Stimulated activated CD8-positive, alpha-beta memory T cell treated with anti-CD3 and anti-CD28 coated beads, Interleukin-12 subunit alpha, Interleukin-12 subunit beta, amount 100 ng/mL, for 24 hours (primary cell): ENCODE data around the gene GAS7.

Experiments
- DNase-seq: peaks from one replicate; pipeline ENCODE4 v3.0.0-alpha.2; 2020; ENCODE audit errors: extremely low read depth

Gene GAS7

DNA sequence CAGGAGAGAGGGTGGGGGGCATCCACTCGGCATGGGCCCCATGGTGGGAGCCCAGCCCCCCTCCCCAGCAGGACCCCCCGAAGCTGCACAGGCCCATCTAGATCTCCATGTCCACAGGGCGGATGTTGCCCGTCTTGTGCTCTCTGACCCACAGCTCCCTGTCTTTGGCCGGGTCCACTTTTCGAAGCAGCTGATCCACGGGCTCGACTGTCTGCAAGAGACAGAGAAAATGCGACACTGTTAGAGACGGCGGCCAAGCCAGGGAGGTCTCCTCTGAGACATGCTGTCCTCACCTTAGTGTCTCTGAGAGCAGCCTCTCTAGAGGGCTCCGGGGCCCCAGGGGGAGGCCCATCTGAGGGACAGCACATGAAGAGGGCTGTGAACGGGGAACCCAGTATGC lies 281.3 kb downstream of the GAS7 start:
- no peak for DNase-seq

DNA sequence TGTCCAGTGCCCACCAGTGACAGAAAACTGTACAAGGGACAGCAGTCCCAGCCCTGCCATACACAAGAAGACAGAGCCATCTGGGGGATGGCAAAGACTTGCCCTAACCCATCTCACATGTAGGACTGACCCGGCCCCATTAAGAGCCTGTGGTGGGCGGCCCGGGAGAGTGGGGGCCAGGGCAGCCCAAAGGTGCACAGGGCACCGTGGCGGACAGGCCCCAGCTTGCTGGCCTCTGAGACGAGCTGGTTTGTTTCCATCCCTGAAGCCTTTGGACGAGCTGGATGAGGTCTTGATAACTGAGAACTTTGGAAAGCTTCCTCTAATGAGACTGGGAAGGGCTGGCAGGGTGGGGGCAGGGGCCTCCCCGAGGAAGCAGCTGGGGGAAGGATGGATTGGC lies 282.3 kb downstream of the GAS7 start:
- no peak for DNase-seq

DNA sequence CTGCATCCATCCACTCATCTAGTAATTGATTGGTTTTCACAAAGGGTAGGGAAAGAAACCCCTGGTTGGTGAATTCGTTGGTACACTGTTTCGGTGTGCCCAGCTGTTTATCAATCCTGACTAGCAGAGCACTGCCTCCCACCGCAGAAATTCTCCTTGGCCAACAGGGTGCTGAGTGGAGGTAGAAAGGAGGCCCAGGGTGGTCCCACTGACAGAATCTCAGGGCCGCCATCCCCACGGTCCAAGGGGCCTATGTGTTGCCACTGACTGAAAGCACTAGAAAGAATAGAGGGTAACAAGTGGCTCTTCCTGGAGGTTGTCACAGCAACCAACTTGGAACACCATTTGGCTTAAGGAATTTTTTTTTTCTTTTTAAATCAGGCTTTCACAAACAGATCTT lies 284.9 kb downstream of the GAS7 start:
- DNase-seq, result no peak

DNA sequence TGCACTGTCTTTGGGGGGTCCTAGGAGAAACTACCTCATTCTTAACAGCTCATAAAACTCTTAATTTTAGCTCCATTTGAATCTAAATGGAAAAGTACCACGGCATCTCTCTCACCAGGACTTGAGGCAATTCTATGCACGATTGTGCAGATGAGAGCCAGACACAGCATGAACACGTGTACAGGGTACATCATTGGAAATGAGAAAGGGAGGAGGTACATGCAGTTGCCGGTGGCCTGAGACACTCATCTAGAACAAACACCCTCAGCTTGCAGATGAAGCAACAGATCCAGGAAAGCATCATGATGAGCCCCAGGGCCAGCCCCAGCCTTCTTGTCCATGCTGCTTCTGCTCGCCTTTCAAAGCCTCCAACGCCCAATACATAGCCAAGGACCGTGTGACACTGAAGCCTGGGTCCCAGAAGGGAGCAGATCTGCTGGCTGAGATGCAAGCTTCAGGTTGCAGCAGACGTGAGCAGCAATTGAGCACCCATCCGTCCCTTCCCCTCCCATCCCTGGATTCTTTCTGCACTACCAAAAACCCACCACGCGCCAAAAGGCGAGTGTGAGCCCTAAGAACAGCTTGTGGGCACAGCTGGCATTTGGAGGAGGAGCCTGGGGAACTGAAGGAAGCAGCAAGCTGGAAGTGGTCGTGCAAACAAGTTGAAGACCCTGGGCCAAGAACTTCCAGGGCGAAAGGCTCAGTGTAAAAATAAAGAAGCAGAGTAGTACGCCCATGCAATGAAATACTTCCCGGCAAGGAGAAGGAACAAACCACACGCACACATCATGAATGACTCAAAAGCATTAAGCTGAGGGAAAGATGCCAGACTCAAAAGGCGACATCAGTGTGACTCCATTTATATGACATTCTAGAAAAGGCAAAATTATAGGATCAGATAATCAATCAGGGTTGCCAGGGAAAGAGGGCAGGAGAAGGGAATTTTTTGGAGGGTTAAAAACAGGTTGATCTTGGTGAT lies 286.0 kb downstream of the GAS7 start:
- no peak for DNase-seq

DNA sequence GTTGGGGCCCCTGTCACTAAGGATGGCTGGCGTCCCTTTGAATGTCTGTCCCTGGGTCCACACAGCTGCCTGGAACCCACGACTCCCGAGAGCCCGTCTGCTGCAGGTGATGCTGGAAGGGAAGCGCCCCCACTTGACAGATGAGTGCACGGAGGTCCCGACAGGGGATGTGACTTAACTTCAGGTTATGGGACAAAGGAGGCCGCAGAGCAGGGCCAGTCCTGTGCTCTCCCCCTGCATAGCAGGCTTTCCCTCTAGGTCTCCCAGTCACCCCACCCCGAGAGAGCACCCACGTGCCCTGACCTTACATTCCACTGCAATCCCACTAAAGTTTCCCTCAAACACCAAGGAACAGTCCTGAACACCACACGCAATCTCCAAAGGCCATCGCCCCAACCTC lies 287.3 kb downstream of the GAS7 start:
- no peak for DNase-seq

DNA sequence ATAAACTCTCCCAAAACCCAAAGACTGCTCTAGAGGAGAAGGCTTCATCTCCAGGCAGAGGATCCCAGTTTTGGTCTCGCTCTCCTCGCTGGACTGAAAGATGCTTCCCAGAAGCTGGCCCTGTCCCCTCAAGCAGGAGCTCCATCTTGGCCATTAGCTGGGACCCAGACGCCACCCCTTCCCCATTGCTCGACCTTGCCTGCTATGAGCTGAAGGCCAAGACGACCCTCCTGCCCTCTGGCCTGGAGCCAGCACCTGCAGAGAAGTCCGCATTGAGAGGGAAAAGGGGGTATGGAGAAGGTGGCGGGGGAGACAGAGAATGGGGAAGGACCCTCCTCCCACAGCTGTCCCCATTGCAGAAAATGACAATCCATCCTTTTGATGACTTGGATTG lies 289.8 kb downstream of the GAS7 start:
- no peak for DNase-seq

DNA sequence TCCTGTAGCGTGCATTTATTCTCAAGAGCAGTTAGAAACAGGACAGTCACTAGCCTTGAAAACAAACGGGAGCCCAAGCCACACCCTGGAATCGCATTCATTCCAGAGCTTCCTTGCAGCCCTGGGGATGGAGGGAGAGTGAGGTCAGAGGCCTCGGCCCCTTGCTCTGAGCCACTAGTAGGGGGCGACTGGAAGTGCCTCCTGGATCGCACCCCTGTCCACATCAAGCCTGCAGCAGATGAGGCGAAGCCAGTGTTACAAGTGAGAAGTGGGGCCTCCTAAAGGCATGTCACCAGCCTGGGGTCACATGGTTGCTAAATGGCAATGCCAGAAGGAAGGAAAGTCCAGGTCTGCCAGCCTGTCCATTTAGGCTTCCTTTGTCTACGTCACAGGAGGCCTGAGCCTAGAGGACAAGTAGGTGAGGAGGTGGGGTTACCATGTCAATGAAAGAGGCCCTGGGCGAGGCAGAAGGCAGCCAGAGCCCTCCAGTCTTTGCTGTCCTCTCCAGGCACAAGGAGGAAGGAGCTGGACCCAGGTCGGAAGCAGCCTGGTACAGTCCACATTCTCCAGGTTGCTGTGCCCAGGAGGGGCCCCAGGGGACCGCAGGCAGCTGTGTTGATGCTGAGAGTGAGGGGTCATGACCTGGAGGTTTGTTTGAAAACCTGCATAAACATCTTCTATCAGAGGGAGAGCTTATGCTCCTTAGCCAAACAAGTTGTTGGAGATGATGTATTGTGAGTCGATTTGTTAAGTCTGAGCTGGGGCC lies 290.3 kb downstream of the GAS7 start:
- DNase-seq, result no peak

DNA sequence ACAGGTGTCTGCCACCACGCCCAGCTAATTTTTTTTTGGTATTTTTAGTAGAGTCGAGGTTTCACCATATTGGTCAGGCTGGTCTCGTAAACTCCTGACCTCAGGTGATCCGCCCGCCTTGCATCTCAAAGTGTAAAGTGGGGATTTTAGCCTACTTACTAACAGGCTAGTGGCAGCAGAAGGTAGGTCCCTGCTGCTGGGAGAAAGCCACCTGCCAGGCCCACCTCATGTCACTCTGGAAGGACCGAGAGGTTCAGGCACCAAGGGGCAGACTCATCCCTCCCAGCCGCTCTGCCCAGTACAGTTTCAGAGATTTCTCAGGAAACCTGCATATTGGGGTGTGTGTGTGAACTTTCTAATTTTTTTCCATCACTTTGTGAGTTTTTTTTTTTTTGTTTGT lies 291.3 kb downstream of the GAS7 start:
- DNase-seq, result no peak

DNA sequence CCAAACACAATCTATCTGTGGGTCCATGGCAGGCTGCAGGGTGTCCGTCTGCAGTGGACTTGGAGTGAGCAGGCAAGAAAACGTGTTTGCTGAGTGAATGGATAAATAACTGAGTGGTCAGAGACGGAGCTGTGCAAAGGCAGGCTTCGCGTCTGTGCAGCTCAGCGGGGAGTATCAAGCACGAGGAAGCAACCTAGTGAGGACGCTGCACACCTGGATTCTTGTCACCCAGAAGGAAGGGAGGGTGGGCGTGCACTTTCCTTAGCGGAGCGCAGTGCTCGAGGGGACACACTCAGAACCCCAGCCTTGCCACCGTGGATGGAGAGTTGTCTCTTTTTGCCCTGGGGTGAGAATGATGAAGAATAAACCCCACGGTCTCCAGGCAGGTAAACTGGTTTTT lies 291.8 kb downstream of the GAS7 start:
- no peak for DNase-seq

DNA sequence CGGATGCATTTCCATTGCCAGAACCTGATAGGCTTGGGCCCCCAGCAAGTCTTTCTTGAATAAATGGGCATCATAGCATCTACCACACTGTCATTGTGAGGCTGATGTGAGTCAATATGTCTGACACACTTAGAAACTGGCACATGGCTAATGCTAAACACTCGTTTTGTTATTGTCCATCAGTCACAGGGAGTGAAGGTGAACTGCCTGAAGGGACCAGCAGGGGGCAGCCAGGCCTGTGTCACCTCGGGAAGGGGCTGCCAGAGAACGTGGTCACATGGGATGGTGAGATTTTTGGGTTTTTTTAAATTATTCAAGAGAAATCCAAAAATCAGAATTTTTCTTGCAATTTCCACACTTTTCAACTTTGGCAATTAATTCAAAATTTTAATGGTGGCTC lies 292.5 kb downstream of the GAS7 start:
- no peak for DNase-seq

DNA sequence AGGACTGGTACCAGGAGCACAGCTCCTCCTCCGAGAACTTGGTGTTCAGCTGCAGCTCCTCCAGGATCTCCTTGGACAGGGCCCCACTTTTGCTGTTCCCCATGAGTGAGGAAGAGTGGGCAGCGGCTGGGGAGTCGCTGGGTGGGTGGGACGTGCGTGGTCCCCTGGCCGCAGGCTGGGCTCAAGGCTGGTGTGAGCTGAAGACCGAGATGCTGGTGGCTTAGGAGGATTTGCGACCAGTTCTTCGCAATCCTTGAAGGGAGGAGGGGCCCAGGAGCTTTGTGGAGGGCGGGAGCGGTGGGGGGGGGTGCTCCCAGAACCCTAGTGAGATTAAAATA lies 293.4 kb downstream of the GAS7 start, which contains the start of gene RCVRN:
Gene RCVRN (minus strand): TSS at position 194 of the 338 bp plus-strand sequence. CDS start 91 bp downstream, at position 103.
- DNase-seq, result no peak

DNA sequence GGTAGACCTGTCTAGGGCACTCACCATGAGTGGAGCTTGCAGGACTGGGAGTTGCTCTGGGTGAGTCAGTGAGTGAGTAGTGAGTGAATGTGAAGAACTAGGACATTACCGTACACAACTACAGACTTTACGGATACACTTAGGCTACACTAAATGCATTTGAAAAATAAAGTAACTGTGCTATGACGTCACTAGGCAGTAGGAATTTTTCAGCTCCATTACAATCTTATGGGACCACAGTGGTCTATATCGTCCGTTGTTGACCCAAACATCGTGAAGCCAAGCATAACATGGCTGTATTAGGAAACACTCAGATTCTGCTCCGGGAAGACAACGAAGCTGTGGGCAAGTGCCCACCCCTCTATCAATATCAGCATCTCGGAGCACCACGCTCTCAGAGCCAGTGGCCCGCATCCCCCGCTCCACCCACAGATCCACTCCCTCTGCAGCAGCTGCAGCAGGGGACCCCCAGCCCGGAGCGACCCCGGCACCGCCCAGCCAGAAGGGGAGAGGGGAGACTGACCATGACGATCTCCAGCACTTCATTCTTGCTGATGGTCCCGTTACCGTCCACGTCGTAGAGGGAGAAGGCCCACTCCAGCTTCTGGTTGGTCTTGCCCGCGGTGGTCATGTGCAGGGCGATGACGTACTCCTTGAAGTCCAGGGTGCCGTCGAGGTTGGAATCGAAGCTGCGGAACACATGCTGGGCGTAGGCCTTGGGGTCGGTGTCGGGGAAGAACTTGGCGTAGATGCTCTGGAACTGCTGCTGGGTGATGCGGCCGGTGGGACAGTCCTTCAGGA lies 293.9 kb downstream of the GAS7 start:
- no peak for DNase-seq

DNA sequence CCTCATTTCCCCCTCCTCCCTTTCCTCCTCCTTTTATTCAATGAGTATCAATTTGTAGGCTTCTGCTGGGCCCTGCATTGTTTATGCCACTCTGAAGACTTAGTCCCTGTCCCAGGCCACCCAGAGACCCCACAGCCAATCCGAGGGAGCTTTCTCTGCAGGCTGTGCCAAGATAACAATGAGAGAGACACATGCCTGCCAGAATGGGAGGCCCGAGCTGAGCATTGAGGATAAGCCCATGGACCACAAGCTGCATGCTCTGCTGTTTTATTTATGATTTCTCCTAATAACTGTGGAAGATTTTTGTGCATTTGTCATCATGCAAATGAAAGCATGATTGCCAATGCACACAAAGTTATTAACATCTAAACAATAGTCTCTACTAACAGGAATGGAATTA lies 296.3 kb downstream of the GAS7 start:
- no peak for DNase-seq

DNA sequence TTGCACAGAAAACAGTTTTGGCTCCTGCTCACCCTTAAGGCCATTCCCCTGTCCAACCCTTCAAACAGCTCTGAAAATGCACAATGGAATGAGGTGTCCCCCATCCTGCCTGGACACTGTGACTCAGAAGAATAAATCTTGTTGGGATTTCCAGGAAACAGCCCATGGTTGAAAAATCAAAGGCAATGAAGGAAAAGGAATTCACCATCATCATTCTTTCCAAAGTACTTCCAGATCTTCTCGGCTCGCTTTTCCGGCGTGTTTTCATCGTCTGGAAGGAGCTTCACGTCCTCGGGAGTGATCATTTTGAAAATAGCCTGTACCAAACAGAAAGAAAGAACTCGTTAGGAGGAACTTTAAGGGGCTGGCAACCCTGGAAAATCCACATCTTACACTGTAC lies 297.6 kb downstream of the GAS7 start:
- DNase-seq, result no peak

DNA sequence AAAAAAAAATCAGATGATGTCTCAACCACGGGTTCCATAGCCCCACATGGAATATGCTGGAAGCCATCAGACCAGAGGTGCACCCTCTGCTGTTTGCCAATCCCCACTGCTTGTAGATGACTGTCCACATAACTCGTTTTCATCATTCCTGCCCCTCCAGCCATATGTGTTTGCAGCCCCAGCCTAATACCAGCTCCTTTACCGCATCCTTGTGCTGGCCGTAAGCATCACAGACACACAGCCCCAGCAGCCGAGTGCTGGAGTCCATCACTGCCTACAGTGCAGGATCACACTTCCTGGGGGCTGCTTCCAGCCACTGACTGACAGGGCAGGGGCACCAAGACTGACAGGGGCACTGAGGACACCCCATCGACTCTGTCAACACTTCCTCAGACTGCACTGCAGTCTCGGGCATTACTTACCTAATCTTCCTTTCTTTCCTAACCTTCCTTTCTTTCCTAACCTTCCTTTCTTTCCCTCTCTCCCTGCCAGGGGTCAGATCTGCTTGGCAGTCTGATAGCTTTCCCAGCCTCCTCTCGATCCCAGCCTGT lies 298.3 kb downstream of the GAS7 start:
- no peak for DNase-seq

DNA sequence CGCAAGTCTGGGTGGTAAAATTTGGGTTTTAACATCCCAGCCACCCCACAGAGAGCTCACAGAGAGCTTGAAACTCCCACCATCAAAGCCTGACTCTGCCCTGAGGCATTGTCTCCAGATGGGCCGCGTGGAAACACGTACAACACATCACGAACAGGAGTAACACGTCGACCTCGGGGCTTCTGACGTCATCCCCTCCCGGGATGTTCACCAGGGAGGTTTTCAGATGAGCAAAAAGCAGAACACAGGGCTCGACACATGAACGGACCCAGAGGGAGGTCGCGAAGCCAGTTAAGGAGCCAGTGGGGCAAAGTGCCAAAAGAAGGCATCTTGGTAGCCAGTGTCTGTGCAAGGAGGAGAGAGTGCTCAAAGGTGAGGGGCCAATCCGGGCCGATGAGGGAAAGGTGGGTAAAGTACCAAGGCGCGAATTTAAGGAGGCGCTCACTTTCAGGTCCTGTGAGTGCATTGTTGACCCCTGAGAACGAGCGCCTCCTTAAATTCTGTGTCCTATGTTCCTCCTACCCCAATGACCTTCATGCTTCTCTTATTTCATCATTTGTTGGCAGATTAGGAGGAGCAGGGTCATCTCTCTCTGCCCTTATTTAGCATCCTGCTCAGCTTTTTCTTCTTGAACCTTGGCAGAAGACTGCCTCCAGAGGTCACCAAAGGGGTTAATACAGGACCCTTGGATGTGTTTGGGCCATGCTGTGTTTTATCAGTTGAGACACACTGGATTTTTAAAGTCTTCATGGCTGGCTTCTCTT lies 298.9 kb downstream of the GAS7 start:
- no peak for DNase-seq

DNA sequence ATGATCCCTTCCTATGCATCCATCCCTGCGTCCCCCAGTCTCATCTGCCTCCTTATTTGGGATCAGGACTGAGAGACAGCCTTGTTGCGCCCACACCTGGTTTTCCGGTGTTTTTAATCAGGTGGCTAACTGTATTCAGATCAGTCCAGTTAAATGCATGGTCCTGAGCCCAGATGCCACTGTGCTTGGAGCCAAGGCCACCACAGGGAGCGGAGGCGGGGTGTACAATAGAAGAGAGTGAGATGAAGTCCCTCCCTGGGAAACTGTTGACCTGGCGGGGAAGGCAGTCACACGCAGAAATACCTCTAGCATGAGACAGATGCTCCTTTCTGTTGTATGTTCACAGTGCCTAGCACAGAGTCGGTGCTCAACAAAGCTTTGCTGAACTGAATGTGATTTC lies 299.6 kb downstream of the GAS7 start:
- DNase-seq, result no peak

DNA sequence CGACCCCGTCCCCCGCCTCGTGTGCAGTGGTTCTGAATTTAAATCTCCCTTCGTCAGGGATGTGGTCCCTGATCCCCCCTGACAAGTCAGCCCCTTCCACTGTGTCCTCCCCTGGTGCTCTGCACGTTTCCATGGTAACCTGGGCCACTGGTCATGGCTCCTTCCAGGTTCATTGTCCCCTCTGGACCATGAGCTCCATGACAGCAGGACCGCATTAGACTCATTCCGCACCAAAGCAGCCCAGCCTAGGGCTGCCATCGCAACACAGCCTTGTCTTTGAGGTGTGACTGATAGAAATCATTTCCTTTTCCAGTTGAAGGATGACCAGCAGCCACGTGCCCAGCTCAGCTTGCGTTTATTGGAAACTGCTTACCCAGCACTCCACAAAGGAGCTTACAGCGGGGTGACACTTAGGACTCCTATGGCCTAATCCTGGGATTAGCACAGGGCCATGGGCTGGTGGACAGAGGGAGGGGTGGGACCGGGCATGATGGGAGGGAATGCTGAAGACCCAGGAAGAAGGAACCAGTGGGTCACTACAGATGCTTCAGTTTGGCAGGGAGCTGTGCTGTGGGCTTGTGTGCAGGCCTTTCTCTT lies 300.9 kb downstream of the GAS7 start:
- DNase-seq, result no peak

DNA sequence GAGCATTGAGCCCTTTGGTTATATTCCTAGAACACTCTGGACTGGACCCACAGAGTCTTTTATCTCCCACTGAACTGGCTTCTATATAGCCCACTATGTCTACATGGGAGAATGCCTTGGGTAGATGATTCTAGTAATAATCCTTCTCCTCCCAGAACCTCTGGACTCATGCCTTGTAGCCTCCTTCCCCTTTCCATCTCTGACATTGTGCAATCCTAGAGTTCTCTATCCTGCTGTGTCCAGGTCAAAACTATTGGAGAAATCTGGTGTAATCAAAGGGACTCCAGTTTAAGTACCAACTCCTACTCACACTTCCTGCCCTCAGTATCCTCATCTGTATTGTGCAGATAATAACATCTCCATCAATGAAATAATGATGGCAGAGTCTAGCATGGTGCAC lies 302.5 kb downstream of the GAS7 start:
- no peak for DNase-seq

DNA sequence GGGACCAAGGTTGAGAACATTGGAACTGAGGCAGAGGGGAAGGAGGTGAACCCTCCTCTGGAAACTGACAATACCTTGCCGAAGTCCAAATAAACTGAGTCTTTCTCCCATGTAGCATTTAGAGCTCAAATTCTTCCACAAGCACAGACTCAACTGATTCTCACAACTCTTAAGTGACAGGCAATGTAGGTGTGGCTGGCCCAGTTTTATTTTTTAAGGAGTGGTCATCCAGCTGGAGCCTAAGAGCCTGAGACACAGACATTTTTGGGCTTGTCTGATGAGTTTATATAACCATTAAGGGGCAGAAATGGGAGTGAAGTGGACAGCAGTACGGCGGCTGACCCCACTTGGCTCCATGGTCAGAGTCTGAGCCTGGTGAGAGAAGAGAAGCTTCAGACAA lies 304.2 kb downstream of the GAS7 start:
- no peak for DNase-seq
